Sigmoid colon (tissue), 7 donors: ENCODE results near the gene SLC35F4. TPM values are rescaled to one million over a fixed set of nuclear protein-coding genes. Genes with fewer than 3 reads are reported as not detected.

Experiments
- DNase-seq: peaks from one replicate; pipeline ENCODE4 v3.0.0-alpha.2; 2019
- H3K27ac ChIP-seq, 4 donors: fragments of 200-600 bp; sonication (generic); one replicate each; pipeline ENCODE4 v1.5.1; 2016 to 2019; ENCODE audit warnings: mild to moderate bottlenecking in 1 of 4
- H3K27me3 ChIP-seq, 3 donors: fragments of 200-600 bp; sonication (generic); one replicate each; pipeline ENCODE4 v1.5.1; 2019; ENCODE audit warnings: mild to moderate bottlenecking in 1 of 3
- H3K36me3 ChIP-seq, 4 donors: fragments of 200-600 bp; sonication (generic); one replicate each; pipeline ENCODE4 v1.5.1; 2016 to 2019
- H3K4me1 ChIP-seq, 4 donors: fragments of 200-600 bp; sonication (generic); one replicate each; pipeline ENCODE4 v1.5.1; 2017 to 2019
- H3K4me3 ChIP-seq, 4 donors: fragments of 200-600 bp; sonication (generic); one replicate each; pipeline ENCODE4 v1.5.1; 2017 to 2019; ENCODE audit warnings: mild to moderate bottlenecking in 2 of 4, moderate library complexity in 1 of 4
- H3K9me3 ChIP-seq, 4 donors: fragments of 200-600 bp in 3 of 4; sonication (generic) in 3 of 4; one replicate each; pipeline versions ENCODE4 v1.5.1 to v1.6.1; 2013 to 2019
- EP300 ChIP-seq, 4 donors: sonication (generic); formaldehyde crosslinking; IDR thresholded peaks; one replicate each; pipeline ENCODE4 v1.6.1; 2017; ENCODE audit warnings: antibody characterized with exemption in 4 of 4
- POLR2A ChIP-seq, 2 donors: fragments of 450-650 bp; IDR thresholded peaks; one replicate each; pipeline ENCODE4 v1.6.1; 2016; ENCODE audit warnings: antibody characterized with exemption in 2 of 2, mild to moderate bottlenecking in 2 of 2, moderate library complexity in 2 of 2
- POLR2AphosphoS5 ChIP-seq, 4 donors: sonication (generic); formaldehyde crosslinking; IDR thresholded peaks; one replicate each; pipeline ENCODE4 v1.6.1; 2017; ENCODE audit warnings: antibody characterized with exemption in 4 of 4
- WGBS, 2 donors: extraction: QIAGEN DNeasy Blood & Tissue Kit; methylation state at CpG; one replicate each; pipeline ENCODE4 v1.1.7; 2013; 5-methylcytosine and 5-hydroxymethylcytosine counted together
- intact Hi-C: fragments of 100-400 bp; cut with DNase I; formaldehyde crosslinking; loops from one replicate; pipeline ENCODE4 v1.15.1; 2023
- polyA plus RNA-seq, 3 donors: library from polyadenylated mRNA; stranded (reverse); fragments of 200-250 nt; gene quantifications; one replicate each; pipeline ENCODE4 v1.2.3, GENCODE V29; 2013
- total RNA-seq, 4 donors: library from RNA; depleted of rRNA; stranded (reverse); fragments of >200 nt; gene quantifications; one replicate each; pipeline ENCODE4 v1.1.0, GENCODE V29; 2016
- TF ChIP-seq, protein P1 (sequence below), 4 experiments: fragments of 450-650 bp in 3 of 4; fragments of 200-600 bp in 1 of 4; IDR thresholded peaks; one replicate each; pipeline ENCODE4 v1.5.1; 2016 to 2019; ENCODE audit warnings: antibody characterized with exemption in 4 of 4, mild to moderate bottlenecking in 3 of 4, moderate library complexity in 2 of 4
- donor health status: healthy with polysubstance abuse.
- donor health status: Bipolar disorder and iron deficiency.
- donor health status: healthy.

SLC35F4 gene
- total and polyA plus RNA-seq, 7 donors = not detected

GRCh38 chr14:57771801-57772200, 94.1 kb downstream of the SLC35F4 start:
- H3K27ac ChIP-seq = no peak overlapping the region
- H3K36me3 ChIP-seq = no peaks in the 10 kb centered on the region
- no peaks in the 10 kb centered on the region for H3K9me3 ChIP-seq
- WGBS, 2 donors = 92 to 93% methylated on average over 4 of the region's 4 CpGs
- intact Hi-C loops = no loop called here
- no peak for DNase-seq
- no peaks in the 10 kb centered on the region for H3K27me3 ChIP-seq
- TF ChIP-seq POLR2AphosphoS5 (IDR thresholded peaks at IDR 0.05) (no peak), POLR2A (IDR thresholded peaks at IDR 0.05) (no peak), EP300 (IDR thresholded peaks at IDR 0.05) (no peak)
- TF ChIP-seq, protein P1, sequence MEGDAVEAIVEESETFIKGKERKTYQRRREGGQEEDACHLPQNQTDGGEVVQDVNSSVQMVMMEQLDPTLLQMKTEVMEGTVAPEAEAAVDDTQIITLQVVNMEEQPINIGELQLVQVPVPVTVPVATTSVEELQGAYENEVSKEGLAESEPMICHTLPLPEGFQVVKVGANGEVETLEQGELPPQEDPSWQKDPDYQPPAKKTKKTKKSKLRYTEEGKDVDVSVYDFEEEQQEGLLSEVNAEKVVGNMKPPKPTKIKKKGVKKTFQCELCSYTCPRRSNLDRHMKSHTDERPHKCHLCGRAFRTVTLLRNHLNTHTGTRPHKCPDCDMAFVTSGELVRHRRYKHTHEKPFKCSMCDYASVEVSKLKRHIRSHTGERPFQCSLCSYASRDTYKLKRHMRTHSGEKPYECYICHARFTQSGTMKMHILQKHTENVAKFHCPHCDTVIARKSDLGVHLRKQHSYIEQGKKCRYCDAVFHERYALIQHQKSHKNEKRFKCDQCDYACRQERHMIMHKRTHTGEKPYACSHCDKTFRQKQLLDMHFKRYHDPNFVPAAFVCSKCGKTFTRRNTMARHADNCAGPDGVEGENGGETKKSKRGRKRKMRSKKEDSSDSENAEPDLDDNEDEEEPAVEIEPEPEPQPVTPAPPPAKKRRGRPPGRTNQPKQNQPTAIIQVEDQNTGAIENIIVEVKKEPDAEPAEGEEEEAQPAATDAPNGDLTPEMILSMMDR (IDR thresholded peaks at IDR 0.05) = no peak
- H3K4me3 ChIP-seq = no peak overlapping the region
- H3K4me1 ChIP-seq = no peaks in the 10 kb centered on the region

- no peaks in the 10 kb centered on the region for H3K36me3 ChIP-seq
- no peaks in the 10 kb centered on the region for H3K4me1 ChIP-seq
- TF ChIP-seq, protein P1 (IDR thresholded peaks at IDR 0.05) = no peak
- TF ChIP-seq POLR2A (IDR thresholded peaks at IDR 0.05) (no peak), EP300 (IDR thresholded peaks at IDR 0.05) (no peak), POLR2AphosphoS5 (IDR thresholded peaks at IDR 0.05) (no peak)
- H3K9me3 ChIP-seq = no peaks in the 10 kb centered on the region
- no peaks in the 10 kb centered on the region for H3K27me3 ChIP-seq
- no peak overlapping the region for H3K4me3 ChIP-seq
- intact Hi-C loops = no loop called here
- H3K27ac ChIP-seq = no peak overlapping the region
- 48 to 70% methylated on average over 5 of the region's 5 CpGs for WGBS, 2 donors
- DNase-seq = no peak
Observed at GRCh38 chr14:57769863-57770523, 95.9 kb downstream of the SLC35F4 start.

DNA sequence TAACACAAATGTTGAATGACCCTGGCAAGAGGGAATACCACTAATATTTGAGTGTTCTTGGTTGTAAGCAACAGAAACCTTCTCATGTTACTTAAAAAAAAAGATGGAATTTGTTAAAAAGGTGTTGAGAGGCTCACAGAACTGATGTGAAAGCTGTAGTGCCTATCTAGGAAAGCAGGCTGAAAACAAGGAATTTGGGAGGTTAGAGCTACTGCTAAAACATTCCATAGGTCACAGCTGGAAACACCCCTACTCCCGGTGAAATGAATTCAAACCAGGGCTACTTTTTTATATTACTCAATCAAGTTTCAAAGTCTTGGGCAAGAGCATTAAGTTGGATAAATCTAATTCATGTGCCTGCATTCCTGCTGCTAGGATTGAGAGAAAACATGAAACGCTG, 104.1 kb downstream of the SLC35F4 start:
- intact Hi-C loops = no loop called here
- no peak for DNase-seq
- Histone ChIP-seq H3K27me3 (no peaks in the 10 kb centered on the region), H3K27ac (no peak overlapping the region), H3K36me3 (no peaks in the 10 kb centered on the region), H3K4me3 (no peak overlapping the region), H3K9me3 (no peaks in the 10 kb centered on the region), H3K4me1 (no peaks in the 10 kb centered on the region)
- TF ChIP-seq EP300 (IDR thresholded peaks at IDR 0.05) = no peak
- TF ChIP-seq POLR2A (IDR thresholded peaks at IDR 0.05) = no peak
- TF ChIP-seq POLR2AphosphoS5 (IDR thresholded peaks at IDR 0.05) = no peak
- TF ChIP-seq, protein P1 (IDR thresholded peaks at IDR 0.05) = no peak
- WGBS, 2 donors = 58 to 67% methylated on average over 2 of the region's 2 CpGs

GRCh38 chr14:57760896-57761295, 105.0 kb downstream of the SLC35F4 start:
- Histone ChIP-seq H3K36me3 (no peaks in the 10 kb centered on the region), H3K4me1 (no peaks in the 10 kb centered on the region), H3K4me3 (no peak overlapping the region), H3K9me3 (no peaks in the 10 kb centered on the region), H3K27ac (no peak overlapping the region), H3K27me3 (no peaks in the 10 kb centered on the region)
- intact Hi-C loops = no loop called here
- 88 to 90% methylated on average over 2 of the region's 2 CpGs for WGBS, 2 donors
- no peak for TF ChIP-seq POLR2A (IDR thresholded peaks at IDR 0.05)
- TF ChIP-seq EP300 (IDR thresholded peaks at IDR 0.05) = no peak
- TF ChIP-seq, protein P1 (IDR thresholded peaks at IDR 0.05) = no peak
- TF ChIP-seq POLR2AphosphoS5 (IDR thresholded peaks at IDR 0.05) = no peak
- DNase-seq = no peak

DNA sequence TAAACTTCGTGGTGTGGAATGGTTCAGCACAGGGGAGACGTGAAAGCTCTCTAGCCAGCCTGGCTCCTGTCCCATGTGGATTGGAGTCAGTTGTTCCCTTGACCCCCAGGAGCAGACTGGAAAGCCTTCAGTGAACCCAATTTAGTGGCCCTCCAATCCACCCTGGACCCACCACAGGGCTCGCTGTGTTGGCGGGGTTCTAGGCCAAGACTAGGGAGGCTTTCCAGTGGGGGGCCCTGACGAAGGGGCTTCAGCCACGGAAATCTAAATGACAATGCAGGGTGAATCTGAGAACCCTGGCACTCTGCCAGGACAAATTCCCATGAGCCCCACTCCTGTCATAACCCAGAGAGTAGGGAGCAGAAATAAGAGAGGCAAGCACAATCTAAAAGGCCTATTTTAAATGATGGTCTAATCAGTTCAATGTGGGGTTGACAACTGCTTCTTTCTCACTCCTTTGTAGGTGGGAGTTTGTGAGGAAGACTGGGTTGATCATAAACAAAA, 110.8 kb downstream of the SLC35F4 start:
- Histone ChIP-seq H3K4me1 (no peaks in the 10 kb centered on the region), H3K27ac (no peak overlapping the region), H3K9me3 (no peaks in the 10 kb centered on the region), H3K36me3 (no peaks in the 10 kb centered on the region), H3K4me3 (no peak overlapping the region), H3K27me3 (no peaks in the 10 kb centered on the region)
- 83 to 91% methylated on average over 6 of the region's 6 CpGs for WGBS, 2 donors
- intact Hi-C loops = no loop called here
- TF ChIP-seq POLR2AphosphoS5 (IDR thresholded peaks at IDR 0.05) (no peak), EP300 (IDR thresholded peaks at IDR 0.05) (no peak), POLR2A (IDR thresholded peaks at IDR 0.05) (no peak)
- TF ChIP-seq, protein P1 (IDR thresholded peaks at IDR 0.05) = no peak
- no peak for DNase-seq
